Activated CD8-positive, alpha-beta memory T cell treated with anti-CD3 and anti-CD28 coated beads, Interleukin-2, amount 50 U/mL, for 24 hours (primary cell): Measurements from ENCODE around the gene PDIA5.
"Not testable (repeated sequence)": the region's sequence is repeated elsewhere in the genome, so short reads cannot be mapped to it uniquely, and the experiment has no call there.

ENCODE experiments used
- DNase-seq: peaks from one replicate; pipeline ENCODE4 v3.0.0-alpha.2; 2020; ENCODE audit errors: extremely low read depth

Gene PDIA5

GRCh38 chr3:123147754-123148535 is 81.1 kb downstream of the PDIA5 start:
- no peak for DNase-seq

GRCh38 chr3:123148772-123149171 is 81.9 kb downstream of the PDIA5 start:
- no peak for DNase-seq

DNA sequence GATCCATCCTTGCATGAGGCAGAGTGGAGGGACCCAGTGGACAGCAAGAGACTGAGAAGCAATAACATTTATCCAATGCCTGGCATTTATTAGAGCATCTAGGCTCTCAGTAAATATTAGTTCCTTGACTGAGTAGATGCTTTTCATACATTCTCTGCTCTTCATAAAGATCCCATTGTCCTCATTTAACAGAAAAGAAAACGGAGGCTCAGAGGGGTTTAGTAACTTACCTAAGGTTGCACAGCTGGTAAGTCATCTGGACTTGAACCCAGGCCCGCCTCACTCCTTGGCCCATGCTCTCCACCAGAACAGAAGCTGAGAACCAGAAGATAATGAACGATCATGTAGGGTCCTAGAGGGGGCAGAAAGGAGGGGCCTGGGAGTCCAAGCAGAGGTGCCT is 82.7 kb downstream of the PDIA5 start:
- DNase-seq, result no peak

DNA sequence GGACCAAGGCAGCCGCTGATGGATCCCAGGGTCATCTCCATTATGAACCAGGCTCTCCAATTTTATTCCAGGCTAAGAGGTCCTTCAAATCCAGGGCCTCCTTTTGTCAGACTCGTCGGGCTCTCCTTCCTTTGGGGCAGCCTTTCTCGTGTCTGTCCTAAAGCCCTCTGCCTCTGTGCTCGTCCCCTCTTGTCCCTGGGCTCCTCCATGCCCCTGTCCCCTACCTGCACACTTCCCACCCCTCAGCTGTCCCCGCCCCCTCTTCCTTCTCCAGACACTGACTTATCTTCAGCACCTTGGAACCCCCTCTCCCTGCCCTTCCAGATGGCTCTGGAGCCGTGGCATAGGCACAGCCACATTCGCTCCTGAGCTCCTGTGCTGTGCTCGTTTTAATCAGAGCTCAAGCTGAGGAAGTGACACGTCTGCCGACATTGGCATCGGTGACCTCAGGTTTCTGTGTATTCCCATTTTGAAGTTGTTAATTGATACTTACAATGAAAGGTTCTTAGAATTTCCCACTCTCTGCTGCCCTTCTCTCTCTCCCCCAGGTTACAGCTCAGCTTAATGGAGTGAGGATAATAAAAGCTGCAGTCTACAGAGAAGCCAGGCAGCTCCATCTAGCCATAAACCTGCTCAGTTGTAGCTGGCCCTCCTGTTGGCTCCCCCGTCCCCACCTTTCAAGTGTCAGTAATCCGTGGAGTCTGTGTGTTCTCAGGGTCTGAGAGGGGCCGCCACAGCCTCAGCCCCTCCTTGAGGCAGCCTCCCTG is 83.8 kb downstream of the PDIA5 start:
- DNase-seq, result no peak

GRCh38 chr3:123151251-123151705 is 84.5 kb downstream of the PDIA5 start:
- DNase-seq, result no peak

- DNase-seq, result not testable (repeated sequence)
Measured at GRCh38 chr3:123151853-123152420, 85.1 kb downstream of the PDIA5 start.

GRCh38 chr3:123152687-123153086 is 85.9 kb downstream of the PDIA5 start:
- no peak for DNase-seq

DNA sequence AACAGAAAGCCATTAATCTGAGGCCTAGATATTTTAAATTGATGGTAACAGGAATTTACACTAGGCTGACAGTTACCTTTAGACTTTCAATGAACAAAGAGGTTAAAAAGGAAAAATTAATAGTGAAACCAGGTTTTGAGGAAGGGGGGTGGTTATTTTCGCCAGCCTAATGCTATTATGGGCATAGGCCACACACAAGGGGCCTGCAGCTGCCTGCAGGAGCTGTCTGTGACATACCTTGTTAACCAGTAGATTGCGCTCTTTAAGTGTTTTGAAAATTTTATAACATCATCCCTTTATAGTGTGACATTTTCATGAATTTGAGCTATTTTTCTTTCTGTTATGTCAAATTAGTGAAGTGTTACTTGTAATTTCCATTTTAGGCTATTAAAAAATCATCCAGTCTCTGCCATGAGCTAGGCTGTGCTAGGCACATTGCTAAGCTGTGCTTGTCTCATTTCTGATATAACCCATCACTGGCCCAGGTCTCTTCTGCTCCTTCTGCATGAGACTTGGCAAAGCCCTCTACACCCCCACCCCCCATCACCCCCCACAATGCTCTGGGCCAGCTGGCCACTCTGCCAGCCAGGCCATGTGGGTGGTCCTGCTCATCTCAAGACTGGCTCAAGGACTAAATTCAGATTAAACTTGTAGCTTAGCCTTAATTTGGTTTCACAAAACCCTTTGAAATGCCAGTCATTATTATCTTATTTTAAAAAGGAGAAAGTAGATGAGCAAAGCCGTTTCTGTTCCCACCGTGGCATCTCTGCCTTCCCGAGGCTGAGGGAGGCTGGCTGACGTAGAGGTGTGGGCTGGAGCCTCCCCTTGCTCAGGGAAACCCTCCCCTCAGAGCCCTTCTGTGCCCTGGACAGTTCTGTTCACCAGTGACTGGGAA is 86.5 kb downstream of the PDIA5 start:
- DNase-seq, result no peak

GRCh38 chr3:123154020-123154985 is 87.5 kb downstream of the PDIA5 start:
- no peak for DNase-seq

- DNase-seq, result no peak
Measured at GRCh38 chr3:123155471-123156011, 88.7 kb downstream of the PDIA5 start.

GRCh38 chr3:123156276-123156995 is 89.6 kb downstream of the PDIA5 start:
- DNase-seq, result no peak

DNA sequence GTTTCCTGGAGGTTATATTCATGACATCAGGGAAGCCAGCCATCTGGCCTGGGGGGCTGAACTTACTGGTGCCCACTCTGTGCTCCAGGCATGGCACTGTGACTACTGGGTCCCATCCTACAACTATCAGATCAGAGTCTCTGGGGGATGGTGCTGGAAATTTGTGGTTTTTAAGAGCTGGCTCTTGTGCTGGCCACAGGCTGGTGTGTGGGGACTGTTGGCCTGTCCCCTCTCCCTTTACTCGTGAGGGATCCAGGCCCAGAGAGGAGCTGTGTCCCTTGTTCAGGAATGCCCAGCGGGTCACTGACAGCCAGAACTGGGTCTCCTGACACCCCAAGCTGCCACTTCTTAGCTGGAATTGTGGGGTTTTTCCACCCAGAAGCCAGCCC is 90.4 kb downstream of the PDIA5 start:
- DNase-seq, result no peak

DNA sequence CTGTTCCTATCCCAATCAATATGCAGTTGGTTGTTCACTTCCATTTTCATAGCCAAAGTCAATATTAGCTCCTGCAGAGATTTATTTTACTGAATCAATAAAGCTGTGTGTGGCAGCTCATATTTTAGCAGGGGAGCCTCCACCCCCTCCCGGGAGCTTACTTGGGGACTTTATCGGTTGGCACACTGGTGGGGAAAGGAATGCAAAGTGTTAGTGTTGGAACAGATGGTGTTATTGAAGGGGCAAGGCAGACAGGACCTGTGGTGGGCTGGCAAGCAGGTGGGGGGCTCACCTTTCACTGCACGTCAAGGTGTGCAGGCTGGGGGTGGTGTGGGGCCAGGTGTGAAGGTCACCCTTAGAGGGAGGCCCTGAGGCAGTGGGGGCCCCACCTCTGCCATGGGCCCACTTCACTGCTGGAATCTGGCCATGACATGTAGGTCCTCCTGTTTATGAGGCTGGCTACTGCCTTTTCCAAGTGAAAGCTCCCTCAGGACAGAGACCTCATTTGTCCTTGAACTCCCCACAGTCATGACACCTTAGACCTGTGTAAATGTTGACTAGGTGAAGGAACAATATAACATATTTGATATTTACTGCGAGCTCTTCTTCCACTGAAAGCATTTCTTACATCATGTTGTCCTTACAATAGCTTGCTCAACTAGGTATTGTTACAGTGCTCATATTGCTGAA is 90.9 kb downstream of the PDIA5 start:
- no peak for DNase-seq

- no peak for DNase-seq
Measured at GRCh38 chr3:123158330-123158729, 91.5 kb downstream of the PDIA5 start.

GRCh38 chr3:123158899-123159390 is 92.1 kb downstream of the PDIA5 start:
- no peak for DNase-seq

DNA sequence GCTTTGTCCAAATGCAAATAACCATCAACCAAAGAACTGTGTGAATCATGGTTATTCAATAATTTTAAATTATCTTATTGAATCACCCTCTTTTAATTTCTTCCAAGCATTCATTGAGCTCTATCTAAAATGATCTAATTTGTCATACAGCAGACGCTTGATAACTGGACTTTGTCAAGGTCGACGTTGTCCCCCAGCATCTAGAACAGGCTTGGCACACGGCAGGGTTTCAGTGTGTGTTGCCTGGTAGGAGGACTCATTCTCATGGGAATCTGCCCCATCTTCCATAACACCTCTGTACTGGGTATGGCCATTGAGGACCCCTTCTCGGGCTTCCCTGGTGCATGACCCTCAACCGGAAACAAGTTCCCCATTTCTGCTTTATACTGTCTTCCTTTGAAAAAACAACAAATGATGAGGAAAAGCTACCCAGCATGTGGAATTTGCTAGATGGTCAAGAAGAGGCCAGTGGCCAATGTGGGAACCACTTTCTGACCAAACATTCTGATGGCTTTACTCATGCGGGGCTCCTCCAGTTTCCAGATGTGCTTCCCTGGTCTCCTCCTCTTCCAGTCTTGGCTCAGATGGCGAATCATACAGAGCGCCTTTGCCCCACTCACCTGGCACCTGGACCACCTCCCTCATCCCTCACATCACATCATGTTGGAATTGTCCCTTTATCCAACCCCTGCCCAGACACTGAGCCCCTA is 93.3 kb downstream of the PDIA5 start:
- DNase-seq, result no peak

- DNase-seq, result no peak
Measured at GRCh38 chr3:123161167-123161566, 94.3 kb downstream of the PDIA5 start.

GRCh38 chr3:123163141-123163540 is 96.3 kb downstream of the PDIA5 start:
- no peak for DNase-seq
